Adrenal gland (tissue), 12 donors: ENCODE measurements around the gene PXMP2. TPM values are rescaled to one million over a fixed set of nuclear protein-coding genes. Genes with fewer than 3 reads are reported as not detected.

Source experiments
- DNase-seq, 7 donors: peaks; one replicate each; pipeline ENCODE4 v3.0.0-alpha.2; 2019 to 2020
- H3K27ac ChIP-seq, 5 donors: fragments of 200-600 bp; sonication (generic) in 4 of 5; 1 replicate in 3 of 5; 2 replicates in 2 of 5; pipeline versions ENCODE4 v1.5.1 to v1.8.0; 2016 to 2020; ENCODE audit warnings: mild to moderate bottlenecking in 1 of 5
- H3K27me3 ChIP-seq: fragments of 200-600 bp; 2 replicates; pipeline ENCODE4 v1.8.0; 2021
- H3K36me3 ChIP-seq, 2 donors: fragments of 200-600 bp; replicated peaks in 1 of 2; 1 replicate in 1 of 2; 2 replicates in 1 of 2; pipeline versions ENCODE4 v1.5.1 to v1.8.0; 2018 to 2022
- H3K4me1 ChIP-seq, 2 donors: fragments of 200-600 bp; replicated peaks in 1 of 2; 1 replicate in 1 of 2; 2 replicates in 1 of 2; pipeline versions ENCODE4 v1.5.1 to v1.8.0; 2018 to 2021
- H3K4me3 ChIP-seq, 4 donors: fragments of 200-600 bp; sonication (generic) in 3 of 4; one replicate each; pipeline ENCODE4 v1.5.1; 2016 to 2018
- H3K9me3 ChIP-seq, 3 donors: fragments of 200-600 bp; sonication (generic) in 1 of 3; replicated peaks in 1 of 3; 1 replicate in 2 of 3; 2 replicates in 1 of 3; pipeline versions ENCODE4 v1.5.1 to v1.8.0; 2016 to 2021
- CTCF ChIP-seq, 6 experiments: fragments of 450-650 bp in 4 of 6; fragments of 200-600 bp in 2 of 6; sonication (generic) in 1 of 6; IDR thresholded peaks; 1 replicate in 5 of 6; 2 replicates in 1 of 6; pipeline versions ENCODE4 v1.5.1 to v1.8.0; 2016 to 2021; ENCODE audit warnings: antibody characterized with exemption in 6 of 6, mild to moderate bottlenecking in 2 of 6, moderate library complexity in 1 of 6
- POLR2A ChIP-seq, 2 donors: fragments of 450-650 bp; IDR thresholded peaks; one replicate each; pipeline ENCODE4 v1.6.1; 2017; ENCODE audit warnings: antibody characterized with exemption in 2 of 2, mild to moderate bottlenecking in 2 of 2, moderate library complexity in 1 of 2
- WGBS, 4 donors: extraction: QIAGEN DNeasy Blood & Tissue Kit in 2 of 4; methylation state at CpG; one replicate each; pipeline versions ENCODE4 v1.1.5 to v1.1.7; 2013 to 2017; 5-methylcytosine and 5-hydroxymethylcytosine counted together
- intact Hi-C, 2 donors: fragments of 100-400 bp; cut with DNase I; formaldehyde crosslinking; loops; one replicate each; pipeline versions ENCODE4 v1.14.1 to v1.15.0; 2022 to 2023
- polyA plus RNA-seq, 3 donors: library from polyadenylated mRNA; stranded (reverse); fragments of 200-250 nt in 2 of 3; fragments of 350-450 nt in 1 of 3; fragmentation: Illumina TruSeq in 1 of 3; extraction: RNeasy Lipid Tissue Mini Kit (QIAGEN cat#74804) in 1 of 3; gene quantifications; one replicate each; pipeline ENCODE4 v1.2.3, GENCODE V29; 2013 to 2014
- total RNA-seq, 9 donors: library from RNA; depleted of rRNA in 4 of 9; stranded (reverse); fragments of >200 nt in 4 of 9; fragments of 120-200 nt in 1 of 9; fragmentation: NEBNext Ultra II Directional in 1 of 9; extraction: Animal tissue kit (Norgen Biotek cat#: 25700) in 1 of 9; gene quantifications; one replicate each; pipeline versions ENCODE4 v1.1.0 to v1.2.4, GENCODE V29; 2013 to 2023
- donor health status: healthy with polysubstance abuse.
- donor health status: Bipolar disorder and iron deficiency.
- donor health status: DM: yes; HTN: yes; CAD: no.
- donor health status: DM: no; HTN: no; CAD: no.
- donor health status: DM: no; HTN: no; CAD: no.
- donor health status: DM: yes; HTN: yes; CAD: no.

Gene PXMP2
- total and polyA plus RNA-seq, 12 donors, result 8.2 to 51.7 (median 20.2) TPM

- peaks cover 0 to 25% of the 10 kb centered on the region in 2 donors for H3K36me3 ChIP-seq
- TF ChIP-seq CTCF (IDR thresholded peaks at IDR 0.05), result no peak
- no peak for TF ChIP-seq POLR2A (IDR thresholded peaks at IDR 0.05)
- no peak overlapping the region for H3K4me3 ChIP-seq
- intact Hi-C loops, result no loop called here
- no peaks in the 10 kb centered on the region for H3K9me3 ChIP-seq
- H3K27me3 ChIP-seq, result no peaks in the 10 kb centered on the region
- no peak overlapping the region for H3K27ac ChIP-seq
- WGBS, 4 donors, result 82 to 91% (median 86%) methylated on average over 7 to 9 of the region's 9 CpGs
- no peak for DNase-seq
- H3K4me1 ChIP-seq, result no peaks in the 10 kb centered on the region
Observed at GRCh38 chr12:132651444-132652100, 35.8 kb upstream of the PXMP2 start.

GRCh38 chr12:132653567-132654290 is 33.7 kb upstream of the PXMP2 start:
- no peak overlapping the region for H3K4me3 ChIP-seq
- no peaks in the 10 kb centered on the region for H3K9me3 ChIP-seq
- no peak for DNase-seq
- no peaks in the 10 kb centered on the region for H3K4me1 ChIP-seq
- no peak overlapping the region for H3K27ac ChIP-seq
- TF ChIP-seq CTCF (IDR thresholded peaks at IDR 0.05) (no peak), POLR2A (IDR thresholded peaks at IDR 0.05) (no peak)
- H3K36me3 ChIP-seq, result peaks cover 0 to 40% of the 10 kb centered on the region in 2 donors
- intact Hi-C loops, result no loop called here
- 90 to 93% (median 92%) methylated on average over 7 of the region's 7 CpGs for WGBS, 4 donors
- H3K27me3 ChIP-seq, result no peaks in the 10 kb centered on the region

GRCh38 chr12:132657004-132657727 is 30.2 kb upstream of the PXMP2 start:
- H3K27ac ChIP-seq, result no peak overlapping the region
- intact Hi-C loops, result no loop called here
- no peak for DNase-seq
- no peak overlapping the region for H3K4me3 ChIP-seq
- H3K9me3 ChIP-seq, result no peaks in the 10 kb centered on the region
- peaks cover 0 to 62% of the 10 kb centered on the region in 2 donors for H3K36me3 ChIP-seq
- no peaks in the 10 kb centered on the region for H3K4me1 ChIP-seq
- TF ChIP-seq CTCF (IDR thresholded peaks at IDR 0.05) (no peak), POLR2A (IDR thresholded peaks at IDR 0.05) (no peak)
- WGBS, 4 donors, result 95 to 98% (median 96%) methylated on average over 12 of the region's 12 CpGs
- H3K27me3 ChIP-seq, result no peaks in the 10 kb centered on the region

GRCh38 chr12:132658149-132658894 is 29.1 kb upstream of the PXMP2 start:
- Histone ChIP-seq H3K27me3 (no peaks in the 10 kb centered on the region), H3K4me3 (no peak overlapping the region), H3K4me1 (no peaks in the 10 kb centered on the region), H3K36me3 (peaks cover 0 to 60% of the 10 kb centered on the region in 2 donors), H3K9me3 (no peaks in the 10 kb centered on the region), H3K27ac (no peak overlapping the region)
- DNase-seq, result no peak
- TF ChIP-seq POLR2A (IDR thresholded peaks at IDR 0.05) (no peak), CTCF (IDR thresholded peaks at IDR 0.05) (no peak)
- intact Hi-C loops, result no loop called here
- WGBS, 4 donors, result 89 to 92% (median 91%) methylated on average over 31 to 32 of the region's 32 CpGs
